Brain microvascular endothelial cell (primary cell): Measurements from ENCODE around the gene TMEM39A.

ENCODE experiments used
- DNase-seq: peaks from one replicate; pipeline ENCODE4 v3.0.0-alpha.2; 2020
- H3K27ac ChIP-seq: fragments of 250-450 bp; sonication (Bioruptor Pico); 2 replicates; pipeline ENCODE4 v1.5.1; 2020; ENCODE audit warnings: mild to moderate bottlenecking, moderate library complexity
- H3K27me3 ChIP-seq: fragments of 250-450 bp; sonication (Bioruptor Pico); replicated peaks from 2 replicates; pipeline ENCODE4 v1.5.1; 2020; ENCODE audit warnings: mild to moderate bottlenecking
- H3K36me3 ChIP-seq: fragments of 250-450 bp; sonication (Bioruptor Pico); replicated peaks from 2 replicates; pipeline ENCODE4 v1.5.1; 2020; ENCODE audit warnings: mild to moderate bottlenecking
- H3K4me3 ChIP-seq: 2 replicates; pipeline ENCODE4 v1.5.1; 2011; ENCODE audit warnings: low read depth, mild to moderate bottlenecking, control low read depth, low read length, moderate library complexity
- in situ Hi-C: cut with HindIII; loops from 2 replicates; pipeline ENCODE4 v1.10.0; 2017; ENCODE audit warnings: low sequenced_read_pairs, low pct_ligation_motif_present
- TF ChIP-seq, protein P1 (sequence below): IDR thresholded peaks from 2 replicates; pipeline ENCODE4 v1.5.1; 2011; ENCODE audit warnings: low read depth, mild to moderate bottlenecking, moderate library complexity, low read length, control low read depth, inconsistent platforms; ENCODE audit errors: missing control alignments

TMEM39A gene

DNA sequence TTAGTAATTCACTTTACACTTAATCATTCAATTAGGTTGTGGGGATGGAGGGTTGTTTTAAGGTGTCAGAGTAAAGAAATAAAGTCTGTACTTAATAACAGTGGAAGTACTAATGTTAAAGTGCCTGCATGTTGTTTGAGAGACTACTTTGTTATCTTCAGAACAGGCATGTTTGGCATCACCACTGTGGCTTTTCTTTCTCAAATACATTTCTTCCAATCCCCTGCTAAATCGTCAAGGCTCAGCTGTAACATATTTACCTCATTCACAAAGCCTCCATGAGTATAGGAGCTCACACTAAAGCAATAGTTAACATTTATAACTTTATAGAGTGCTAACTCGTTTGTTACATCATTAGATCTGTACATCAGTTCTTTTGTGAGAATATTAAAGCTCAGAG, 37.5 kb upstream of the TMEM39A start:
- no peak for DNase-seq
- Histone ChIP-seq H3K36me3 (peaks cover 9% of the 10 kb centered on the region), H3K27ac (no peak overlapping the region), H3K4me3 (no peak overlapping the region), H3K27me3 (no peaks in the 10 kb centered on the region)
- TF ChIP-seq, protein P1, sequence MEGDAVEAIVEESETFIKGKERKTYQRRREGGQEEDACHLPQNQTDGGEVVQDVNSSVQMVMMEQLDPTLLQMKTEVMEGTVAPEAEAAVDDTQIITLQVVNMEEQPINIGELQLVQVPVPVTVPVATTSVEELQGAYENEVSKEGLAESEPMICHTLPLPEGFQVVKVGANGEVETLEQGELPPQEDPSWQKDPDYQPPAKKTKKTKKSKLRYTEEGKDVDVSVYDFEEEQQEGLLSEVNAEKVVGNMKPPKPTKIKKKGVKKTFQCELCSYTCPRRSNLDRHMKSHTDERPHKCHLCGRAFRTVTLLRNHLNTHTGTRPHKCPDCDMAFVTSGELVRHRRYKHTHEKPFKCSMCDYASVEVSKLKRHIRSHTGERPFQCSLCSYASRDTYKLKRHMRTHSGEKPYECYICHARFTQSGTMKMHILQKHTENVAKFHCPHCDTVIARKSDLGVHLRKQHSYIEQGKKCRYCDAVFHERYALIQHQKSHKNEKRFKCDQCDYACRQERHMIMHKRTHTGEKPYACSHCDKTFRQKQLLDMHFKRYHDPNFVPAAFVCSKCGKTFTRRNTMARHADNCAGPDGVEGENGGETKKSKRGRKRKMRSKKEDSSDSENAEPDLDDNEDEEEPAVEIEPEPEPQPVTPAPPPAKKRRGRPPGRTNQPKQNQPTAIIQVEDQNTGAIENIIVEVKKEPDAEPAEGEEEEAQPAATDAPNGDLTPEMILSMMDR: no peak
- in situ Hi-C loops: no loop called here

DNA sequence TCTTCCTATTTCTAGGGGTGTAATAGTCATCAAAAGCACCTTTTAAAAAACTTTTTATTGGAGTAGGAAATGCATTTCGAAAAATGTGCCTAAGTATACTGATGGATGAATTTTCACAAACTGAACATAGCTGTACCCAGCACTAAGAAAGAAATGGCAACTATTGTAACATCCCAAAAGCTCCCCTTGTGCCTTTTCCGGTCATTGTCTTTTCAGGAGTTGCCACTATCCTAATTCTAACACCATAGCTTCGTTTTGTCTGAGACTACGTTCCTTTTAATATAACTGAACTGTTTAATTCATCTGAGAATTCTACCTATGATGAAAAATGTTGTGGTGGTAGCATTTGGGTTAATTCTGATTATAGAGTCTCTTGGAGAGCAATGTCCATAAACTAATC, 36.9 kb upstream of the TMEM39A start:
- H3K27ac ChIP-seq: no peak overlapping the region
- in situ Hi-C loops: no loop called here
- H3K36me3 ChIP-seq: peaks cover 5% of the 10 kb centered on the region
- TF ChIP-seq, protein P1: no peak
- H3K27me3 ChIP-seq: no peaks in the 10 kb centered on the region
- DNase-seq: no peak
- no peak overlapping the region for H3K4me3 ChIP-seq

DNA sequence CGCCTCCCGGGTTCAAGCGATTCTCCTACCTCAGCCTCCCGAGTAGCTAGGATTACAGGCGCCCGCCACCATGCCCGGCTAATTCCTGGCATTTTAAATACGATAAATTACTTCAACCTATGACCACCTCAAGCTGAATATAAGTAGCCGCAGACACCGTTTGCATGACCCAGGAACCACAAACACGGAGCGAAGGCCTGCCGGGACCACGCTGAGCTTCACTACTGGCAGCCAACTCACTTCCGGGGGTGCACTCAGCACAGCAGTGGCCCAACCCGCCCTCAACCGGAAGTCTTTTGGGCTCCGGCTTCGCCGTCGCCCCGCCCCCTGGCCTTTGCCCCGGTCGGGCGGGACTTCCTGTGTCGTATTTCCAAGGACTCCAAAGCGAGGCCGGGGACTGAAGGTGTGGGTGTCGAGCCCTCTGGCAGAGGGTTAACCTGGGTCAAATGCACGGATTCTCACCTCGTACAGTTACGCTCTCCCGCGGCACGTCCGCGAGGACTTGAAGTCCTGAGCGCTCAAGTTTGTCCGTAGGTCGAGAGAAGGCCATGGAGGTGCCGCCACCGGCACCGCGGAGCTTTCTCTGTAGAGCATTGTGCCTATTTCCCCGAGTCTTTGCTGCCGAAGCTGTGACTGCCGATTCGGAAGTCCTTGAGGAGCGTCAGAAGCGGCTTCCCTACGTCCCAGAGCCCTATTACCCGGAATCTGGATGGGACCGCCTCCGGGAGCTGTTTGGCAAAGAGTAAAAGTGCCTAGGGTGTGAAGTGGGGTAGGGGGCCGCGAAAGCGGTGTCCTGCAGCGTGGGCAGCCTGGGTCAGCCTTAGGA, 35.0 kb upstream of the TMEM39A start, which contains the start of gene TIMMDC1:
Gene TIMMDC1 (plus strand): TSS at position 362 of the 826 bp plus-strand sequence. CDS start 187 bp downstream, at position 549.
- H3K27me3 ChIP-seq: no peaks in the 10 kb centered on the region
- H3K4me3 ChIP-seq: peak within 1 kb of the TSS; percentile 88
- in situ Hi-C loops: no loop called here
- TF ChIP-seq, protein P1: no peak
- DNase-seq: peak; percentile 97
- H3K36me3 ChIP-seq: no peaks in the 10 kb centered on the region
- peak within 1 kb of the TSS; percentile 74 for H3K27ac ChIP-seq

DNA sequence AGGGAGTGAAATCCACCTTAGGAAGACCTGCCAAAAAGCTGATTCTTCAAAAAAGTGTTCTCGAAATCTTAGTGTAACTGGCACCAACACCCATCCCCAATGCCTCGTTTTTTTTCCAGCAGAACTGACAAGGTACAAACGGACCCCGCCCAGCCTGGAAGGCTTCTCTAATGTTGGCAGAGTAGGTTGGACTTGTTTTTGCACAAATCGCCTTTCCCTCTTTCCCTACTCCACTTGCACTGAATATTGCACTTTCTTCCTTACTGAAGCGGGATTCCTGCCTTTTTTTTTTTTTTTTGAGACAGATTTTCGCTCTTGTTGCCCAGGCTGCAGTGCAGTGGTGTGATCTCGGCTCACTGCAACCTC, 34.4 kb upstream of the TMEM39A start:
- TF ChIP-seq, protein P1: no peak
- H3K27ac ChIP-seq: peak overlapping the region; percentile 74
- in situ Hi-C loops: no loop called here
- no peaks in the 10 kb centered on the region for H3K36me3 ChIP-seq
- H3K4me3 ChIP-seq: peak overlapping the region; percentile 88
- no peak for DNase-seq
- no peaks in the 10 kb centered on the region for H3K27me3 ChIP-seq

DNA sequence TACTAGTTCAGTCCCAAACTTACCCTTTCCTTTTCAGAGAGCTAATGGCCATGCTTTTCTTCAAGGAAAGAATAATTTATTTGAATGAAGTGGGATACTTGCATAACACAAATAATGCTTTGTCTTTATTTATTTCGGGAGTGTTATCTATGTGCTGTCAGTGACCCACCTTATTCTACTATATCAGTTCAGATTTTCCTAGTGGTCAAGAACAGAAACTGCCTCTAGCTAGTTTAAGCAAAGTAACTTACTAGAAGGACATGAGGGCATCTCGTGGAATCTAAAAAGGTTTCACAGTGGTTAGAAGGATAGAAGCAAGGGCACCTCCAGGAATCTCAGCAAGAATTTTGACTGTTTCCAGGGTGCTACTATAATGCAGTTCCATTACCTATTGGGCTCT, 31.2 kb upstream of the TMEM39A start:
- H3K27me3 ChIP-seq: no peaks in the 10 kb centered on the region
- peaks cover 4% of the 10 kb centered on the region for H3K36me3 ChIP-seq
- DNase-seq: no peak
- TF ChIP-seq, protein P1: peak; percentile 19
- in situ Hi-C loops: no loop called here
- no peak overlapping the region for H3K27ac ChIP-seq
- H3K4me3 ChIP-seq: no peak overlapping the region
